ENCODE data around the gene TGFBI.

DNA sequence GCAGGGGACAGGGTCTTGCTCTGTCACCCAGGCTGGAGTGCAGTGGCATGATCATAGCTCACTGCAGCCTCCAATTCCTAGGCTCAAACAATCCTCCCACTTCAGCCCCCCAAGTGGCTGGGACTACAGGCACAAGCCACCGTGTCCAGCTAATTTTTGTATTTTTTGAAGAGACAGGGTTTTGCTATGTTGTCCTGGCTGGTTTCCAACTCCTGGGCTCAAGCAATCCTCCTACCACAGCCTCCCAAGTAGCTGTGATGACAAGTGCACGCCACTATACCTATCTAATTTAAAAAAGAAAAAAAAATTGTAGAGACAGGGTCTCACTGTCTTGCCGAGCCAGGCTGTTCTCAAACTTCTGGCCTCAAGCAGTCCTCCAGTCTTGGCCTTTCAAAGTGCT, 42.4 kb upstream of the TGFBI start:
- no peak for TF ChIP-seq EZH2 (IDR thresholded peaks at IDR 0.05; ENCODE audit: low read length, missing control alignments)
- no peak for TF ChIP-seq CTCF (conservative IDR thresholded peaks at IDR 0.05 in 1 of 2, IDR thresholded peaks at IDR 0.05 in 1 of 2; ENCODE audit: low read depth in 1 of 2, low read length in 2 of 2)

Data from fibroblast of lung (primary cell).